NB4 (cell line): ENCODE results near the gene FAM216A.

Experiments
- CTCF ChIP-seq: IDR thresholded peaks from one replicate; pipeline ENCODE4 v1.5.1; 2012; ENCODE audit warnings: low read depth, low read length
- MAX ChIP-seq: IDR thresholded peaks from 2 replicates; pipeline ENCODE4 v1.6.1; 2011; ENCODE audit warnings: low read depth, low read length

GRCh38 chr12:110503432-110503831 lies 34.8 kb downstream of the FAM216A start:
- TF ChIP-seq CTCF (no peak), MAX (no peak)
